Endothelial cell of umbilical vein (primary cell): ENCODE results near the gene UBTD2. TPM values are rescaled to one million over a fixed set of nuclear protein-coding genes. Genes with fewer than 3 reads are reported as not detected.

Experiments used
- BruUV-seq: library from RNA; stranded (reverse); fragments of 400-500 nt; replicated peaks from 2 replicates; lab custom pipeline; 2021; lab: Mats Ljungman, UMichigan
- CTCF ChIA-PET: fragments of 300-600, 350-600 bp; sonication (Branson Sonifier 250); formaldehyde crosslinking; loops from one replicate; lab custom pipeline; 2021; ENCODE audit warnings: antibody characterized with exemption, inconsistent platforms; lab: Charles Lee
- POLR2A ChIA-PET: fragments of 300-600, 350-600 bp; sonication (Branson Sonifier 250); formaldehyde crosslinking; loops from one replicate; lab custom pipeline; 2021; ENCODE audit warnings: antibody characterized with exemption, inconsistent platforms; lab: Charles Lee
- DNase-seq: peaks from one replicate; pipeline ENCODE4 v3.0.0-alpha.2; 2011; ENCODE audit warnings: low read depth, low spot score
- FAIRE-seq: peaks from 2 replicates; lab custom pipeline; 2011; peaks lifted over from hg19 to GRCh38; lab: Jason Lieb, UNC
- H2AFZ ChIP-seq: 2 replicates; pipeline ENCODE4 v1.6.0; 2012; ENCODE audit warnings: low read depth, low read length, control low read depth, inconsistent platforms
- H3K27ac ChIP-seq: 2 replicates; pipeline ENCODE4 v1.5.1; 2011; ENCODE audit warnings: low read depth, mild to moderate bottlenecking, control low read depth, low read length, moderate library complexity; ENCODE audit not compliant: insufficient read depth
- H3K27me3 ChIP-seq, 2 experiments: 2 replicates each; pipeline versions ENCODE4 v1.6.0 to v1.6.1; 2011; ENCODE audit warnings: low read length in 2 of 2, mixed read lengths in 1 of 2; ENCODE audit not compliant: control insufficient read depth in 2 of 2, insufficient read depth in 2 of 2
- H3K36me3 ChIP-seq, 2 experiments: 2 replicates in 1 of 2; 3 replicates in 1 of 2; pipeline ENCODE4 v1.5.1; 2011; ENCODE audit warnings: low read length in 2 of 2, mild to moderate bottlenecking in 1 of 2, moderate library complexity in 1 of 2; ENCODE audit not compliant: control insufficient read depth in 2 of 2, insufficient read depth in 2 of 2; ENCODE audit errors: extremely low read depth in 1 of 2
- H3K4me1 ChIP-seq: 3 replicates; pipeline ENCODE4 v1.5.1; 2011; ENCODE audit warnings: mild to moderate bottlenecking, low read length; ENCODE audit not compliant: control insufficient read depth, insufficient read depth; ENCODE audit errors: extremely low read depth
- H3K4me2 ChIP-seq: 2 replicates; pipeline ENCODE4 v1.6.1; 2011; ENCODE audit warnings: low read length, control low read depth, mixed read lengths; ENCODE audit not compliant: insufficient read depth
- H3K4me3 ChIP-seq, 3 experiments: fragments of 200-600 bp in 1 of 3; sonication (generic), shearing (Covaris generic) in 1 of 3; replicated peaks in 1 of 3; 2 replicates each; pipeline ENCODE4 v1.5.1; 2011 to 2016; ENCODE audit warnings: control low read depth in 3 of 3, low read length in 3 of 3, mild to moderate bottlenecking in 2 of 3, inconsistent platforms in 1 of 3, low read depth in 1 of 3, moderate library complexity in 1 of 3; ENCODE audit not compliant: insufficient read depth in 1 of 3
- H3K79me2 ChIP-seq: 2 replicates; pipeline ENCODE4 v1.6.0; 2012; ENCODE audit warnings: low read length, inconsistent platforms; ENCODE audit not compliant: control insufficient read depth, insufficient read depth
- H3K9ac ChIP-seq: replicated peaks from 2 replicates; pipeline ENCODE3; 2011; ENCODE audit warnings: low read length, control low read depth; ENCODE audit not compliant: insufficient read depth; ENCODE audit errors: extremely low read depth
- H3K9me1 ChIP-seq: replicated peaks from 3 replicates; pipeline ENCODE4 v1.6.0; 2011; ENCODE audit warnings: mild to moderate bottlenecking, low read length; ENCODE audit not compliant: control insufficient read depth, insufficient read depth; ENCODE audit errors: extremely low read depth
- H3K9me3 ChIP-seq: replicated peaks from 2 replicates; pipeline ENCODE4 v1.5.1; 2012; ENCODE audit warnings: low read length, inconsistent platforms; ENCODE audit not compliant: control insufficient read depth, insufficient read depth
- H4K20me1 ChIP-seq: replicated peaks from 2 replicates; pipeline ENCODE3; 2011; ENCODE audit warnings: mild to moderate bottlenecking, low read length; ENCODE audit not compliant: control insufficient read depth, insufficient read depth; ENCODE audit errors: extremely low read depth
- EZH2 ChIP-seq: IDR thresholded peaks from 2 replicates; pipeline ENCODE4 v1.6.1; 2012; ENCODE audit warnings: borderline replicate concordance, low read depth, mild to moderate bottlenecking, moderate library complexity, low read length, inconsistent platforms; ENCODE audit not compliant: severe bottlenecking
- FOS ChIP-seq: IDR thresholded peaks from 2 replicates; pipeline ENCODE4 v1.6.1; 2011; ENCODE audit warnings: mild to moderate bottlenecking, low read length, moderate library complexity, borderline replicate concordance; ENCODE audit not compliant: insufficient read depth
- GATA2 ChIP-seq: IDR thresholded peaks from 2 replicates; pipeline ENCODE4 v1.7.0; 2011; ENCODE audit warnings: low read depth, mild to moderate bottlenecking, moderate library complexity, mixed read lengths, low read length; ENCODE audit not compliant: insufficient read length, insufficient read depth
- JUN ChIP-seq: IDR thresholded peaks from 2 replicates; pipeline ENCODE4 v1.6.1; 2011; ENCODE audit warnings: borderline replicate concordance, low read depth; ENCODE audit not compliant: insufficient read length, insufficient read depth
- MAX ChIP-seq: IDR thresholded peaks from 2 replicates; pipeline ENCODE4 v1.6.1; 2011; ENCODE audit not compliant: insufficient read depth, insufficient read length
- MYC ChIP-seq: IDR thresholded peaks from one replicate; pipeline ENCODE4 v1.6.1; 2011; ENCODE audit warnings: mild to moderate bottlenecking, low read depth, low read length
- POLR2A ChIP-seq: IDR thresholded peaks from 2 replicates; pipeline ENCODE4 v1.6.1; 2012; ENCODE audit warnings: low read depth, mild to moderate bottlenecking, control low read depth, low read length
- POLR2AphosphoS5 ChIP-seq: IDR thresholded peaks from 2 replicates; pipeline ENCODE4 v1.6.1; 2012; ENCODE audit warnings: low read depth, mild to moderate bottlenecking, control low read depth, low read length, moderate library complexity; ENCODE audit not compliant: insufficient read depth
- dilution Hi-C: fragments of 300-500 bp; cut with MboI; formaldehyde crosslinking; loops from one replicate; pipeline ENCODE4 v1.15.0; 2019; ENCODE audit warnings: low sequenced_read_pairs; ENCODE audit not compliant: extremely low pct_ligation_motif_present
- intact Hi-C: fragments of 100-400 bp; cut with micrococcal nuclease; formaldehyde crosslinking; loops from one replicate; pipeline ENCODE4 v1.10.0; 2022
- polyA plus RNA-seq, 4 experiments: library from polyadenylated mRNA; depleted of rRNA in 3 of 4; stranded (reverse) in 3 of 4; unstranded in 1 of 4; fragments of >200 nt; gene quantifications; 2 replicates each; pipeline versions ENCODE4 v1.2.1 to v1.2.3, GENCODE V29; 2011 to 2012; ENCODE audit warnings: missing spikeins in 1 of 4
- total RNA-seq: library from RNA; stranded (reverse); gene quantifications from 2 replicates; pipeline ENCODE4 v1.2.3, GENCODE V29; 2021

Gene UBTD2
- total and polyA plus RNA-seq, 2 donors (not counting 3 experiments of a cell fraction or from before 2014, with no cell fraction given) = 10.1 to 22.6 TPM

DNA sequence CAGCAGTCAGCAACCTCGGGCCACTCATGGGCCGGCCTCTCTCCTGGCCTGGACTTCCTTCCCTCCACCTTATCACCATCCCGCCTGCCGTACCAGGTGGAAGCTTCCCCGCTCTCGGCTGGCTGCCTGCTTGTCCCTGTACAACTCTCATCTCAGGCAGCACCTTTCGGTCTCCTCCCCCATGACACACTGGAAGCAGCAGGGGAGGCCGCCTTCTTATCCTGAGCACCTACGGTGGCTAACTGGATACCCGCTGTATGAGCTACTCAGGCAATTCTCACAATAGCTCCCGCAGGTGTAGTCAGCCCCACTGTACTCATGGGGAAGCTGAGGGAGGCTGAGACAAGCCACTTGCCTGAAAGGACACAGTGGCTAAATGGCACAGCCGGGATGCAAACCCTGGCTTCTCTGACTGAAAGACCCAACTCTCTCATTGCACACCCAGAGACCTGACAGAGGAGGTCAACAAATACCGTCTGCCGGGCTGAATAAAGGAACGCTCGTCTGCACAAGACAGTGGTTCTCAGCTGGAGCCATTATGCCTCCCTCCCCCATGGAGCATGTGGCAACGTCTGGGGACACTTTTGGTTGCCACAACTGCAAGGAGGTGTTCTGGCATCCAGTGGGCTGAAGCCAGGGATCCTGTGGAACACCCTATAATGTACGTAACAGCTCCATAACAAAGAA lies 105.1 kb downstream of the UBTD2 start:
- POLR2A ChIA-PET = no interaction called here
- dilution Hi-C loops = no loop called here
- peak; percentile 26 for FAIRE-seq

GRCh38 chr5:172177176-172177575 lies 106.4 kb downstream of the UBTD2 start:
- H3K9me1 ChIP-seq = no peaks in the 10 kb centered on the region
- H3K4me1 ChIP-seq = peaks cover 24% of the 10 kb centered on the region
- DNase-seq = no peak
- no peak for FAIRE-seq
- intact Hi-C loops (no loop called here), dilution Hi-C loops (no loop called here)
- no peak overlapping the region for H3K4me2 ChIP-seq
- H3K79me2 ChIP-seq = peaks cover 5% of the 10 kb centered on the region
- TF ChIP-seq MAX (no peak), EZH2 (no peak), FOS (no peak), JUN (no peak)
- no peaks in the 10 kb centered on the region for H4K20me1 ChIP-seq
- H3K4me3 ChIP-seq = no peak overlapping the region
- POLR2A ChIA-PET = no interaction called here
- no peaks in the 10 kb centered on the region for H3K27me3 ChIP-seq
- H3K27ac ChIP-seq = no peak overlapping the region
- H2AFZ ChIP-seq = no peak overlapping the region
- H3K9ac ChIP-seq = no peak overlapping the region
- BruUV-seq = no TSS peak
- no peaks in the 10 kb centered on the region for H3K9me3 ChIP-seq
- CTCF ChIA-PET = interaction anchor here (1.4 to 1.7 kb wide), 2 partner anchors 9 to 11 kb away, joined by 3 to 8 read pairs; partner anchors contain the start of gene STK10
- no peaks in the 10 kb centered on the region for H3K36me3 ChIP-seq

More for the DNA sequence above, 105.1 kb downstream of the UBTD2 start:
- no peaks in the 10 kb centered on the region for H3K27me3 ChIP-seq
- no peaks in the 10 kb centered on the region for H4K20me1 ChIP-seq
- no peak overlapping the region for H2AFZ ChIP-seq
- no TSS peak for BruUV-seq
- peaks cover 24% of the 10 kb centered on the region for H3K4me1 ChIP-seq
- H3K4me2 ChIP-seq = no peak overlapping the region
- CTCF ChIA-PET = interaction anchor here (1.3 to 1.9 kb wide), 5 partner anchors 10 to 71 kb away, joined by 3 to 8 read pairs (median 6); partner anchors contain the start of gene STK10
- H3K36me3 ChIP-seq = no peaks in the 10 kb centered on the region
- no peak overlapping the region for H3K9ac ChIP-seq
- H3K9me1 ChIP-seq = no peaks in the 10 kb centered on the region
- no peak overlapping the region for H3K4me3 ChIP-seq
- intact Hi-C loops = no loop called here
- peaks cover 7% of the 10 kb centered on the region for H3K79me2 ChIP-seq
- H3K9me3 ChIP-seq = no peaks in the 10 kb centered on the region
- TF ChIP-seq GATA2 (no peak), POLR2A (no peak), MYC (no peak), POLR2AphosphoS5 (no peak), FOS (no peak)
- DNase-seq = no peak
- H3K27ac ChIP-seq = no peak overlapping the region
